HepG2 (cell line): Measurements from ENCODE around the gene CSTPP1. TPM values are rescaled to one million over a fixed set of nuclear protein-coding genes. Genes with fewer than 3 reads are reported as not detected.

Experiments used
- ARNTL ChIP-seq: sonication (generic); formaldehyde crosslinking; IDR thresholded peaks from 2 replicates; pipeline ENCODE4 v1.4.0; 2020; ENCODE audit warnings: mild to moderate bottlenecking, missing genetic modification reagents
- ELF1 ChIP-seq: sonication (generic); formaldehyde crosslinking; IDR thresholded peaks from 2 replicates; pipeline ENCODE4 v1.4.0; 2020; ENCODE audit warnings: missing genetic modification reagents
- FIP1L1 ChIP-seq: fragments of 200-400 bp; formaldehyde crosslinking; IDR thresholded peaks from 2 replicates; pipeline ENCODE4 v1.6.1; 2018; ENCODE audit warnings: low read depth, mild to moderate bottlenecking, low read length, moderate library complexity, borderline replicate concordance; ENCODE audit not compliant: insufficient read depth
- JUN ChIP-seq: sonication (generic); formaldehyde crosslinking; IDR thresholded peaks from 2 replicates; pipeline ENCODE4 v1.4.0; 2020; ENCODE audit warnings: mild to moderate bottlenecking, missing genetic modification reagents
- MBD4 ChIP-seq: IDR thresholded peaks from 2 replicates; pipeline ENCODE4 v1.6.1; 2012; ENCODE audit warnings: low read length, inconsistent platforms, borderline replicate concordance
- PLRG1 ChIP-seq: fragments of 450-650 bp; conservative IDR thresholded peaks from 2 replicates; pipeline ENCODE4 v1.6.1; 2016
- SPEN ChIP-seq: sonication (generic); formaldehyde crosslinking; IDR thresholded peaks from 2 replicates; pipeline ENCODE4 v1.5.1; 2020; ENCODE audit warnings: low read depth, mild to moderate bottlenecking, missing genetic modification reagents
- TAF1 ChIP-seq: sonication (generic); formaldehyde crosslinking; IDR thresholded peaks from 2 replicates; pipeline ENCODE4 v1.4.0; 2020; ENCODE audit warnings: missing genetic modification reagents
- TOPORS ChIP-seq: sonication (generic); formaldehyde crosslinking; IDR thresholded peaks from 2 replicates; pipeline ENCODE4 v1.8.0; 2023; ENCODE audit warnings: mild to moderate bottlenecking, missing genetic modification reagents
- ZBTB42 ChIP-seq: sonication (generic); formaldehyde crosslinking; IDR thresholded peaks from 2 replicates; pipeline ENCODE4 v1.5.0; 2020; ENCODE audit warnings: mild to moderate bottlenecking, missing genetic modification reagents
- ZFX ChIP-seq: sonication (generic); formaldehyde crosslinking; IDR thresholded peaks from 2 replicates; pipeline ENCODE4 v1.4.0; 2020; ENCODE audit warnings: mild to moderate bottlenecking, low read depth, missing genetic modification reagents, moderate library complexity
- ZNF234 ChIP-seq: sonication (generic); formaldehyde crosslinking; conservative IDR thresholded peaks from 2 replicates; pipeline ENCODE4 v1.5.1; 2020; ENCODE audit warnings: mild to moderate bottlenecking, missing genetic modification reagents
- ZNF317 ChIP-seq: sonication (generic); formaldehyde crosslinking; IDR thresholded peaks from 2 replicates; pipeline ENCODE4 v1.5.0; 2020; ENCODE audit warnings: mild to moderate bottlenecking, missing genetic modification reagents
- ZNF451 ChIP-seq: sonication (generic); formaldehyde crosslinking; IDR thresholded peaks from 2 replicates; pipeline ENCODE4 v1.5.0; 2020; ENCODE audit warnings: mild to moderate bottlenecking, missing genetic modification reagents
- ZNF546 ChIP-seq: sonication (generic); formaldehyde crosslinking; conservative IDR thresholded peaks from 2 replicates; pipeline ENCODE4 v1.8.1; 2023; ENCODE audit warnings: mild to moderate bottlenecking, missing genetic modification reagents
- ZNF841 ChIP-seq: sonication (generic); formaldehyde crosslinking; IDR thresholded peaks from 2 replicates; pipeline ENCODE4 v1.8.1; 2023; ENCODE audit warnings: missing genetic modification reagents, borderline replicate concordance
- polyA plus RNA-seq, 8 experiments: library from polyadenylated mRNA; depleted of rRNA in 3 of 8; stranded (reverse) in 7 of 8; unstranded in 1 of 8; fragments of >200 nt; fragmentation: Illumina TruSeq in 4 of 8; extraction: Trizol in 4 of 8; gene quantifications; 2 replicates each; pipeline versions ENCODE4 v1.2.1 to v1.2.3, GENCODE V29; 2011 to 2016; ENCODE audit warnings: low read depth in 4 of 8, missing spikeins in 1 of 8, mixed read lengths in 1 of 8; ENCODE audit not compliant: insufficient read depth in 1 of 8
- total RNA-seq, 5 experiments: library from RNA; depleted of rRNA; stranded (reverse); fragments of >200 nt; fragmentation: Illumina TruSeq; extraction: Trizol; gene quantifications; 2 replicates each; pipeline ENCODE4 v1.2.3, GENCODE V29; 2016; ENCODE audit warnings: low read depth in 1 of 5
- TF ChIP-seq, protein P1 (sequence below): sonication (generic); formaldehyde crosslinking; IDR thresholded peaks from 2 replicates; pipeline ENCODE4 v1.8.0; 2022; ENCODE audit warnings: mild to moderate bottlenecking, missing genetic modification reagents, borderline replicate concordance
- TF ChIP-seq, protein P2 (sequence below): sonication (generic); formaldehyde crosslinking; IDR thresholded peaks from 2 replicates; pipeline ENCODE4 v1.5.0; 2020; ENCODE audit warnings: missing genetic modification reagents
- TF ChIP-seq, protein P3 (sequence below): IDR thresholded peaks from 2 replicates; pipeline ENCODE4 v1.6.1; 2016
- TF ChIP-seq, protein P4 (sequence below): sonication (generic); formaldehyde crosslinking; IDR thresholded peaks from 2 replicates; pipeline ENCODE4 v1.8.0; 2022; ENCODE audit warnings: mild to moderate bottlenecking, missing genetic modification reagents; ENCODE audit not compliant: insufficient replicate concordance
- TF ChIP-seq, protein P5 (sequence below): sonication (generic); formaldehyde crosslinking; conservative IDR thresholded peaks from 2 replicates; pipeline ENCODE4 v1.8.0; 2022; ENCODE audit warnings: low read depth, missing genetic modification reagents
- TF ChIP-seq, protein P6 (sequence below): sonication (generic); formaldehyde crosslinking; IDR thresholded peaks from 2 replicates; pipeline ENCODE4 v1.4.0; 2020; ENCODE audit warnings: missing genetic modification reagents

Gene CSTPP1
- total and polyA plus RNA-seq, 2 of the 13 experiments (the other 11 are each of a cell fraction or from before 2014, with no cell fraction given) = 12.3 to 14.6 TPM

DNA sequence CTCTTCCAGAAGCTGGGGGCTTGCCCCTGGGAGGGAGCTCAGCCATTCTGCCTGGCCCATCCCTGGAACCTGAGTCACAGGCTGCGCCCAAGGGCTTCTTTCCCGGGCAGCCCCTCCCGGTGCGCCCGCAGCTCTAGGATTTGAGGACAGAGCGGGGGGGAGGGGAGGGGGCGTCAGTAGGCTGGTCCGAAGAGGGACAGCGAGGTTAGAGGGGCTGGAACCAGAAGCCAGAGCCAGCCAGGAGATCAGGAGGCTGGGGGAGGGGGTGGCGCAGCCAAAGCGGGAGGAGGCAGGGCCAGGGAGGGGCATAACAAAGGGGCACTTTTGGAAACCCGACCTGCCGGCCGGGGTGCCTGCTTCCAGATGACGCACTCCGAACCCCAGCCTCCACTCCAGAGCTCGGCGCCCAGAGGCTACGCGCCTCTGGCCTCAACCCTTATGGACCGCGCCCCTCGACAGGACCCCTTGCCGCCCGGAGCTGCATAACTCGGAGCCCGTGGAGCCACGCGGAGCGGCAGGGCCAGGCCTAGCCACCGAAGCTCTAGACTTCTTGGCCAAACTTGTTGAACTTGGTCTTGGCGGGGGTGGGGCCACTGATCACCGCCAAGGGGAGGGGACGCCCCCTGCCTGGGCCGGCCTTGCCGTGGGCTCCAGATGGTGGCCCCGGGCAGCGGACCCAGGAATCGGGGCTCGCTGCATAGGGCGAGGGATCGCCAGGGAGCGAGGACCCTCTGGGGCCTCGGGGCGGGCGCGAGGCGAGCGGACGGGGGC lies 248.9 kb downstream of the CSTPP1 start (continued):
- TF ChIP-seq, protein P1, sequence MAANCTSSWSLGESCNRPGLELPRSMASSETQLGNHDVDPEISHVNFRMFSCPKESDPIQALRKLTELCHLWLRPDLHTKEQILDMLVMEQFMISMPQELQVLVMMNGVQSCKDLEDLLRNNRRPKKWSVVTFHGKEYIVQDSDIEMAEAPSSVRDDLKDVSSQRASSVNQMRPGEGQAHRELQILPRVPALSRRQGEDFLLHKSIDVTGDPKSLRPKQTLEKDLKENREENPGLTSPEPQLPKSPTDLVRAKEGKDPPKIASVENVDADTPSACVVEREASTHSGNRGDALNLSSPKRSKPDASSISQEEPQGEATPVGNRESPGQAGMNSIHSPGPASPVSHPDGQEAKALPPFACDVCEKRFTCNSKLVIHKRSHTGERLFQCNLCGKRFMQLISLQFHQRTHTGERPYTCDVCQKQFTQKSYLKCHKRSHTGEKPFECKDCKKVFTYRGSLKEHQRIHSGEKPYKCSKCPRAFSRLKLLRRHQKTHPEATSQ (CRISPR knock-in tag) = no peak
- TF ChIP-seq ZNF451 (CRISPR knock-in tag) = no peak
- TF ChIP-seq ZNF317 (CRISPR knock-in tag) = no peak; the same call in 1 of the 2 replicates
- TF ChIP-seq ARNTL (CRISPR knock-in tag) = no peak
- TF ChIP-seq TOPORS = no peak
- TF ChIP-seq ZNF234 = peak; percentile 92; the same call in 1 of the 2 replicates
- TF ChIP-seq TAF1 (CRISPR knock-in tag) = peak; percentile 70
- TF ChIP-seq ZNF841 (CRISPR knock-in tag) = no peak
- TF ChIP-seq SPEN (CRISPR knock-in tag) = peak; percentile 65; the same call in 1 of the 2 replicates
- TF ChIP-seq, protein P2, sequence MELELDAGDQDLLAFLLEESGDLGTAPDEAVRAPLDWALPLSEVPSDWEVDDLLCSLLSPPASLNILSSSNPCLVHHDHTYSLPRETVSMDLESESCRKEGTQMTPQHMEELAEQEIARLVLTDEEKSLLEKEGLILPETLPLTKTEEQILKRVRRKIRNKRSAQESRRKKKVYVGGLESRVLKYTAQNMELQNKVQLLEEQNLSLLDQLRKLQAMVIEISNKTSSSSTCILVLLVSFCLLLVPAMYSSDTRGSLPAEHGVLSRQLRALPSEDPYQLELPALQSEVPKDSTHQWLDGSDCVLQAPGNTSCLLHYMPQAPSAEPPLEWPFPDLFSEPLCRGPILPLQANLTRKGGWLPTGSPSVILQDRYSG = no peak
- TF ChIP-seq, protein P3, sequence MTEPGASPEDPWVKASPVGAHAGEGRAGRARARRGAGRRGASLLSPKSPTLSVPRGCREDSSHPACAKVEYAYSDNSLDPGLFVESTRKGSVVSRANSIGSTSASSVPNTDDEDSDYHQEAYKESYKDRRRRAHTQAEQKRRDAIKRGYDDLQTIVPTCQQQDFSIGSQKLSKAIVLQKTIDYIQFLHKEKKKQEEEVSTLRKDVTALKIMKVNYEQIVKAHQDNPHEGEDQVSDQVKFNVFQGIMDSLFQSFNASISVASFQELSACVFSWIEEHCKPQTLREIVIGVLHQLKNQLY (CRISPR knock-in tag) = no peak
- TF ChIP-seq, protein P4, sequence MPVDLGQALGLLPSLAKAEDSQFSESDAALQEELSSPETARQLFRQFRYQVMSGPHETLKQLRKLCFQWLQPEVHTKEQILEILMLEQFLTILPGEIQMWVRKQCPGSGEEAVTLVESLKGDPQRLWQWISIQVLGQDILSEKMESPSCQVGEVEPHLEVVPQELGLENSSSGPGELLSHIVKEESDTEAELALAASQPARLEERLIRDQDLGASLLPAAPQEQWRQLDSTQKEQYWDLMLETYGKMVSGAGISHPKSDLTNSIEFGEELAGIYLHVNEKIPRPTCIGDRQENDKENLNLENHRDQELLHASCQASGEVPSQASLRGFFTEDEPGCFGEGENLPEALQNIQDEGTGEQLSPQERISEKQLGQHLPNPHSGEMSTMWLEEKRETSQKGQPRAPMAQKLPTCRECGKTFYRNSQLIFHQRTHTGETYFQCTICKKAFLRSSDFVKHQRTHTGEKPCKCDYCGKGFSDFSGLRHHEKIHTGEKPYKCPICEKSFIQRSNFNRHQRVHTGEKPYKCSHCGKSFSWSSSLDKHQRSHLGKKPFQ (CRISPR knock-in tag) = peak; percentile 51
- no peak for TF ChIP-seq ZBTB42
- TF ChIP-seq PLRG1 = no peak
- TF ChIP-seq, protein P5, sequence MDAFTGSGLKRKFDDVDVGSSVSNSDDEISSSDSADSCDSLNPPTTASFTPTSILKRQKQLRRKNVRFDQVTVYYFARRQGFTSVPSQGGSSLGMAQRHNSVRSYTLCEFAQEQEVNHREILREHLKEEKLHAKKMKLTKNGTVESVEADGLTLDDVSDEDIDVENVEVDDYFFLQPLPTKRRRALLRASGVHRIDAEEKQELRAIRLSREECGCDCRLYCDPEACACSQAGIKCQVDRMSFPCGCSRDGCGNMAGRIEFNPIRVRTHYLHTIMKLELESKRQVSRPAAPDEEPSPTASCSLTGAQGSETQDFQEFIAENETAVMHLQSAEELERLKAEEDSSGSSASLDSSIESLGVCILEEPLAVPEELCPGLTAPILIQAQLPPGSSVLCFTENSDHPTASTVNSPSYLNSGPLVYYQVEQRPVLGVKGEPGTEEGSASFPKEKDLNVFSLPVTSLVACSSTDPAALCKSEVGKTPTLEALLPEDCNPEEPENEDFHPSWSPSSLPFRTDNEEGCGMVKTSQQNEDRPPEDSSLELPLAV = no peak
- TF ChIP-seq ZFX = peak; percentile 68
- no peak for TF ChIP-seq MBD4
- no peak for TF ChIP-seq FIP1L1
- TF ChIP-seq, protein P6, sequence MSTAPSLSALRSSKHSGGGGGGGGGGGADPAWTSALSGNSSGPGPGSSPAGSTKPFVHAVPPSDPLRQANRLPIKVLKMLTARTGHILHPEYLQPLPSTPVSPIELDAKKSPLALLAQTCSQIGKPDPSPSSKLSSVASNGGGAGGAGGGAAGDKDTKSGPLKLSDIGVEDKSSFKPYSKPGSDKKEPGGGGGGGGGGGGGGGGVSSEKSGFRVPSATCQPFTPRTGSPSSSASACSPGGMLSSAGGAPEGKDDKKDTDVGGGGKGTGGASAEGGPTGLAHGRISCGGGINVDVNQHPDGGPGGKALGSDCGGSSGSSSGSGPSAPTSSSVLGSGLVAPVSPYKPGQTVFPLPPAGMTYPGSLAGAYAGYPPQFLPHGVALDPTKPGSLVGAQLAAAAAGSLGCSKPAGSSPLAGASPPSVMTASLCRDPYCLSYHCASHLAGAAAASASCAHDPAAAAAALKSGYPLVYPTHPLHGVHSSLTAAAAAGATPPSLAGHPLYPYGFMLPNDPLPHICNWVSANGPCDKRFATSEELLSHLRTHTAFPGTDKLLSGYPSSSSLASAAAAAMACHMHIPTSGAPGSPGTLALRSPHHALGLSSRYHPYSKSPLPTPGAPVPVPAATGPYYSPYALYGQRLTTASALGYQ (CRISPR knock-in tag) = no peak
- no peak for TF ChIP-seq ELF1
- TF ChIP-seq JUN (CRISPR knock-in tag) = no peak
- TF ChIP-seq ZNF546 = no peak
